Measurements from ENCODE around the gene CYB561D1.
A peak's percentile ranks its signal among the peaks of the same experiment; 100 is the strongest.

The CYB561D1 gene

DNA sequence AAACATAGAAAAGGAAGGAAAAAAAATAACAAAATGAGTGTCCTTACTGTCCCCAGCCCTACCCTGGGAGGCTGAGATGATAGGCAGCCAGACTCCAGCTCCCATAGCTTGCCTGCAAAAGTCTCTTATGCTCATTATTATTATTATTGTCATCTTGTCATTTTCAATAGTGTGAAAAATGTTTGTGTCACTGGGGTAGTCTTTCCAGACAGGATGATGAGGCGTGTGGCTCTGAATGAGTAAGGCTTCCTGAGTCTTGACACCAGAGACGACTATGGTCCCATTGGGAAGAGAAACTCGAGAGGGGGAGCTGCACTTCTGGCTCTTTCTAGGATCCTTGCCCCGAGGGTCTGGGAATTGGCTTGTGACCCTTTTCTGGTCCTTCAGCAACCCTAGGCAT, 1.1 kb upstream of the CYB561D1 start:
- peaks cover 30% of the 10 kb centered on the region for H3K36me3 ChIP-seq (ENCODE audit: control insufficient read depth, low read length)
- H3K4me1 ChIP-seq (ENCODE audit: control insufficient read depth, low read length): peaks cover 13% of the 10 kb centered on the region
- no peaks in the 10 kb centered on the region for H3K9me2 ChIP-seq (replicated peaks; ENCODE audit: control insufficient read depth, low read length)
- H3K79me2 ChIP-seq (ENCODE audit: control insufficient read depth, low read length): peaks cover 17% of the 10 kb centered on the region
- H3K27ac ChIP-seq (ENCODE audit: low read depth, low read length): no peak overlapping the region
- no peaks in the 10 kb centered on the region for H3K9me3 ChIP-seq (ENCODE audit: control insufficient read depth, insufficient read depth, low read length)
- no peaks in the 10 kb centered on the region; the same call in 1 of the 2 replicates for H3F3A ChIP-seq (ENCODE audit: control insufficient read depth, insufficient read depth)
- TF ChIP-seq, protein P1, sequence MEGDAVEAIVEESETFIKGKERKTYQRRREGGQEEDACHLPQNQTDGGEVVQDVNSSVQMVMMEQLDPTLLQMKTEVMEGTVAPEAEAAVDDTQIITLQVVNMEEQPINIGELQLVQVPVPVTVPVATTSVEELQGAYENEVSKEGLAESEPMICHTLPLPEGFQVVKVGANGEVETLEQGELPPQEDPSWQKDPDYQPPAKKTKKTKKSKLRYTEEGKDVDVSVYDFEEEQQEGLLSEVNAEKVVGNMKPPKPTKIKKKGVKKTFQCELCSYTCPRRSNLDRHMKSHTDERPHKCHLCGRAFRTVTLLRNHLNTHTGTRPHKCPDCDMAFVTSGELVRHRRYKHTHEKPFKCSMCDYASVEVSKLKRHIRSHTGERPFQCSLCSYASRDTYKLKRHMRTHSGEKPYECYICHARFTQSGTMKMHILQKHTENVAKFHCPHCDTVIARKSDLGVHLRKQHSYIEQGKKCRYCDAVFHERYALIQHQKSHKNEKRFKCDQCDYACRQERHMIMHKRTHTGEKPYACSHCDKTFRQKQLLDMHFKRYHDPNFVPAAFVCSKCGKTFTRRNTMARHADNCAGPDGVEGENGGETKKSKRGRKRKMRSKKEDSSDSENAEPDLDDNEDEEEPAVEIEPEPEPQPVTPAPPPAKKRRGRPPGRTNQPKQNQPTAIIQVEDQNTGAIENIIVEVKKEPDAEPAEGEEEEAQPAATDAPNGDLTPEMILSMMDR (IDR thresholded peaks at IDR 0.05; ENCODE audit: low read depth, low read length, poor library complexity, severe bottlenecking): no peak
- no peak for TF ChIP-seq EZH2phosphoT487 (IDR thresholded peaks at IDR 0.05; ENCODE audit: borderline replicate concordance, low read length)
- H3K4me2 ChIP-seq (ENCODE audit: low read length): no peak overlapping the region
- no peak overlapping the region for H3K4me3 ChIP-seq (ENCODE audit: low read length)
- H4K20me1 ChIP-seq (ENCODE audit: control insufficient read depth, insufficient read depth, low read depth, low read length): no peaks in the 10 kb centered on the region
- no peaks in the 10 kb centered on the region for H3K27me3 ChIP-seq (ENCODE audit: control insufficient read depth, low read length)

DNA sequence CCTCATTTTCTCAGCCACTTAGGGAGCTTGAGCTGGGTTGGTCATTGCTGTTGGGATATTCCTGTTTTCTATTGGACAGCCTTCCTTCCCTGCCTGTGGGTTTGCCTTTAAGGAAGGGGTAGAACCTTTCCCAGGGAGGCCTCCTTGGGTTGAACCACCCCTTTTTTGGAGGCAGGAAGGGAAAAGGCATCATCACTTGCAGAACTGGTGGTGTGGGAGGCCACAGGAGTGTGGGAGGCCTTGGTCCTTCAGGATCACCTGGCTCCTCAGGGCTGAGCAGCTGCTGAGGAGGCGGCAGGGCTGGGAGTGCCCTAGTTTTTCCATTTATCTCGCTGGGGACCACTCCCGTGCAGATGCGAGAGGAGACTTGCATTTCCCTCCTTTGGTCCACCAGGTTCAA, 667 bp upstream of the CYB561D1 start:
- Histone ChIP-seq H3K4me1 (ENCODE audit: control insufficient read depth, low read length) (peaks cover 13% of the 10 kb centered on the region), H3K27me3 (ENCODE audit: control insufficient read depth, low read length) (no peaks in the 10 kb centered on the region), H3K27ac (ENCODE audit: low read depth, low read length) (no peak overlapping the region), H3K9me3 (ENCODE audit: control insufficient read depth, insufficient read depth, low read length) (no peaks in the 10 kb centered on the region), H3K36me3 (ENCODE audit: control insufficient read depth, low read length) (peaks cover 30% of the 10 kb centered on the region), H3K4me3 (ENCODE audit: low read length) (peak overlapping the region; percentile 100), H3K4me2 (ENCODE audit: low read length) (peak overlapping the region; percentile 76), H3K9me2 (replicated peaks; ENCODE audit: control insufficient read depth, low read length) (no peaks in the 10 kb centered on the region), H3F3A (ENCODE audit: control insufficient read depth, insufficient read depth) (no peaks in the 10 kb centered on the region; the same call in 1 of the 2 replicates), H3K79me2 (ENCODE audit: control insufficient read depth, low read length) (peaks cover 17% of the 10 kb centered on the region), H4K20me1 (ENCODE audit: control insufficient read depth, insufficient read depth, low read depth, low read length) (no peaks in the 10 kb centered on the region)
- TF ChIP-seq, protein P1 (IDR thresholded peaks at IDR 0.05; ENCODE audit: low read depth, low read length, poor library complexity, severe bottlenecking): no peak
- TF ChIP-seq EZH2phosphoT487 (IDR thresholded peaks at IDR 0.05; ENCODE audit: borderline replicate concordance, low read length): no peak

DNA sequence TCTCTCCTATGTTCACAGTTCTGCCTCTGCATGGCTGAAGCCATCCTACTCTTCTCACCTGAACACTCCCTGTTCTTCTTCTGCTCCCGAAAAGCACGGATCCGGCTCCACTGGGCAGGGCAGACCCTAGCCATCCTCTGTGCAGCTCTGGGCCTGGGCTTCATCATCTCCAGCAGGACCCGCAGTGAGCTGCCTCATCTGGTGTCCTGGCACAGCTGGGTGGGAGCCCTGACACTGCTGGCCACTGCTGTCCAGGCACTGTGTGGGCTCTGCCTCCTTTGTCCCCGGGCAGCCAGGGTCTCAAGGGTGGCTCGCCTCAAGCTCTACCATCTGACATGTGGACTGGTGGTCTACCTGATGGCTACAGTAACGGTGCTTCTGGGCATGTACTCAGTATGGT, 1.8 kb downstream of the CYB561D1 start:
- peaks cover 13% of the 10 kb centered on the region for H3K4me1 ChIP-seq (ENCODE audit: control insufficient read depth, low read length)
- no peak overlapping the region for H3K27ac ChIP-seq (ENCODE audit: low read depth, low read length)
- H3F3A ChIP-seq (ENCODE audit: control insufficient read depth, insufficient read depth): no peaks in the 10 kb centered on the region; the same call in 1 of the 2 replicates
- peaks cover 33% of the 10 kb centered on the region for H3K36me3 ChIP-seq (ENCODE audit: control insufficient read depth, low read length)
- H3K79me2 ChIP-seq (ENCODE audit: control insufficient read depth, low read length): peaks cover 17% of the 10 kb centered on the region
- H3K9me3 ChIP-seq (ENCODE audit: control insufficient read depth, insufficient read depth, low read length): no peaks in the 10 kb centered on the region
- no peak overlapping the region for H3K4me3 ChIP-seq (ENCODE audit: low read length)
- no peak for TF ChIP-seq EZH2phosphoT487 (IDR thresholded peaks at IDR 0.05; ENCODE audit: borderline replicate concordance, low read length)
- TF ChIP-seq, protein P1 (IDR thresholded peaks at IDR 0.05; ENCODE audit: low read depth, low read length, poor library complexity, severe bottlenecking): no peak
- no peaks in the 10 kb centered on the region for H3K9me2 ChIP-seq (replicated peaks; ENCODE audit: control insufficient read depth, low read length)
- H3K4me2 ChIP-seq (ENCODE audit: low read length): no peak overlapping the region
- no peaks in the 10 kb centered on the region for H4K20me1 ChIP-seq (ENCODE audit: control insufficient read depth, insufficient read depth, low read depth, low read length)
- no peaks in the 10 kb centered on the region for H3K27me3 ChIP-seq (ENCODE audit: control insufficient read depth, low read length)

Data from DOHH2 (cell line).